ENCODE results near the gene KCNN4.

DNA sequence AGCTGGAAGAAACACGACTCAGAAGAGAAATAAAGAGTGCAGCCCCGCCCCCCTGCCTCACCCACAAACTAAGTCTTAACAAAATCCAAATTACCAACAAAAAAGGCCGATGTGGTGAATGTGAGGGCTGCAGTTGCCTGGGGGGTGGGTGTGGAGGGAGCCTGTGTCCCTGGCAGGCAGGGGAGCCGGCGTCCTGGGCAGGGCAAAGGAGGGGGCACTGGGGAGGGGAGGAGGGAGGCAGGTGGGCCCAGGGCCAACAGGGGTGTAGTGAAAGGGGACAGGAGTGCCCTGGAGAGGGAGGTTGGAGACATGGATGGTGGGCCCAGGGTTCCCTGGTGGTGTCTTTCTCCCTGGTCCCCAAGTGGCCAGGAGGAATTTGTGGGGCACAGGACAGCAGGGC, 60.9 kb downstream of the KCNN4 start:
- TF ChIP-seq, protein P1, sequence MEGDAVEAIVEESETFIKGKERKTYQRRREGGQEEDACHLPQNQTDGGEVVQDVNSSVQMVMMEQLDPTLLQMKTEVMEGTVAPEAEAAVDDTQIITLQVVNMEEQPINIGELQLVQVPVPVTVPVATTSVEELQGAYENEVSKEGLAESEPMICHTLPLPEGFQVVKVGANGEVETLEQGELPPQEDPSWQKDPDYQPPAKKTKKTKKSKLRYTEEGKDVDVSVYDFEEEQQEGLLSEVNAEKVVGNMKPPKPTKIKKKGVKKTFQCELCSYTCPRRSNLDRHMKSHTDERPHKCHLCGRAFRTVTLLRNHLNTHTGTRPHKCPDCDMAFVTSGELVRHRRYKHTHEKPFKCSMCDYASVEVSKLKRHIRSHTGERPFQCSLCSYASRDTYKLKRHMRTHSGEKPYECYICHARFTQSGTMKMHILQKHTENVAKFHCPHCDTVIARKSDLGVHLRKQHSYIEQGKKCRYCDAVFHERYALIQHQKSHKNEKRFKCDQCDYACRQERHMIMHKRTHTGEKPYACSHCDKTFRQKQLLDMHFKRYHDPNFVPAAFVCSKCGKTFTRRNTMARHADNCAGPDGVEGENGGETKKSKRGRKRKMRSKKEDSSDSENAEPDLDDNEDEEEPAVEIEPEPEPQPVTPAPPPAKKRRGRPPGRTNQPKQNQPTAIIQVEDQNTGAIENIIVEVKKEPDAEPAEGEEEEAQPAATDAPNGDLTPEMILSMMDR (IDR thresholded peaks at IDR 0.05; ENCODE audit: borderline replicate concordance, extremely low read depth, low read length, poor library complexity, severe bottlenecking) = no peak
- no peak for TF ChIP-seq EZH2 (IDR thresholded peaks at IDR 0.05; ENCODE audit: borderline replicate concordance, low read depth, low read length, severe bottlenecking)

All from DND-41 (cell line).